Thyroid gland (tissue), 4 donors: ENCODE results near the gene SIRT6.

Source experiments
- CTCF ChIP-seq, 6 experiments: fragments of 200-600 bp in 3 of 6; fragments of 450-650 bp in 3 of 6; sonication (generic) in 3 of 6; IDR thresholded peaks; one replicate each; pipeline ENCODE4 v1.5.1; 2016 to 2019; ENCODE audit warnings: antibody characterized with exemption in 6 of 6, mild to moderate bottlenecking in 2 of 6, inconsistent platforms in 1 of 6, moderate library complexity in 1 of 6
- POLR2A ChIP-seq, 2 donors: fragments of 450-650 bp; IDR thresholded peaks; one replicate each; pipeline ENCODE4 v1.6.1; 2017; ENCODE audit warnings: antibody characterized with exemption in 2 of 2, mild to moderate bottlenecking in 2 of 2, moderate library complexity in 1 of 2

- TF ChIP-seq CTCF (IDR thresholded peaks at IDR 0.05): no peak
- TF ChIP-seq POLR2A (IDR thresholded peaks at IDR 0.05): no peak
These were observed 10.7 kb downstream of the SIRT6 start for GRCh38 chr19:4171676-4172075.
